HepG2 (cell line): ENCODE data around the gene BRD8. TPM values are rescaled to one million over a fixed set of nuclear protein-coding genes. Genes with fewer than 3 reads are reported as not detected.

Experiments used
- GFI1 ChIP-seq: sonication (generic); formaldehyde crosslinking; IDR thresholded peaks from 2 replicates; pipeline ENCODE4 v1.5.0; 2020; ENCODE audit warnings: missing genetic modification reagents, mild to moderate bottlenecking, borderline replicate concordance
- GTF3A ChIP-seq: sonication (generic); formaldehyde crosslinking; conservative IDR thresholded peaks from 2 replicates; pipeline ENCODE4 v1.4.0; 2020; ENCODE audit warnings: mild to moderate bottlenecking, missing genetic modification reagents
- KIAA2018 ChIP-seq: sonication (generic); formaldehyde crosslinking; IDR thresholded peaks from 2 replicates; pipeline ENCODE4 v1.5.0; 2020; ENCODE audit warnings: mild to moderate bottlenecking, missing genetic modification reagents, borderline replicate concordance
- NCOA1 ChIP-seq: sonication (generic); formaldehyde crosslinking; IDR thresholded peaks from 2 replicates; pipeline ENCODE4 v1.9.0; 2021; ENCODE audit warnings: missing genetic modification reagents
- SP140L ChIP-seq: sonication (generic); formaldehyde crosslinking; IDR thresholded peaks from 2 replicates; pipeline ENCODE4 v1.4.0; 2020; ENCODE audit warnings: missing genetic modification reagents, borderline replicate concordance
- TEAD3 ChIP-seq: optimal IDR thresholded peaks from 2 replicates; pipeline ENCODE3; 2016; ENCODE audit warnings: borderline replicate concordance
- ZNF101 ChIP-seq: sonication (generic); formaldehyde crosslinking; IDR thresholded peaks from 2 replicates; pipeline ENCODE4 v1.4.0; 2020; ENCODE audit warnings: mild to moderate bottlenecking, low read depth, missing genetic modification reagents, borderline replicate concordance
- ZNF224 ChIP-seq: sonication (generic); formaldehyde crosslinking; IDR thresholded peaks from 2 replicates; pipeline ENCODE4 v1.5.0; 2020; ENCODE audit warnings: mild to moderate bottlenecking, missing genetic modification reagents
- ZNF234 ChIP-seq: sonication (generic); formaldehyde crosslinking; conservative IDR thresholded peaks from 2 replicates; pipeline ENCODE4 v1.5.1; 2020; ENCODE audit warnings: mild to moderate bottlenecking, missing genetic modification reagents
- ZNF530 ChIP-seq: sonication (generic); formaldehyde crosslinking; IDR thresholded peaks from 2 replicates; pipeline ENCODE4 v1.5.0; 2020; ENCODE audit warnings: low read depth, mild to moderate bottlenecking, missing genetic modification reagents
- ZNF747 ChIP-seq: sonication (generic); formaldehyde crosslinking; IDR thresholded peaks from 2 replicates; pipeline ENCODE4 v1.8.1; 2023; ENCODE audit warnings: missing genetic modification reagents, mild to moderate bottlenecking, borderline replicate concordance
- ZNF879 ChIP-seq: sonication (generic); formaldehyde crosslinking; IDR thresholded peaks from 2 replicates; pipeline ENCODE4 v1.8.1; 2023; ENCODE audit warnings: missing genetic modification reagents
- polyA plus RNA-seq, 8 experiments: library from polyadenylated mRNA; depleted of rRNA in 3 of 8; stranded (reverse) in 7 of 8; unstranded in 1 of 8; fragments of >200 nt; fragmentation: Illumina TruSeq in 4 of 8; extraction: Trizol in 4 of 8; gene quantifications; 2 replicates each; pipeline versions ENCODE4 v1.2.1 to v1.2.3, GENCODE V29; 2011 to 2016; ENCODE audit warnings: low read depth in 4 of 8, missing spikeins in 1 of 8, mixed read lengths in 1 of 8; ENCODE audit not compliant: insufficient read depth in 1 of 8
- total RNA-seq, 5 experiments: library from RNA; depleted of rRNA; stranded (reverse); fragments of >200 nt; fragmentation: Illumina TruSeq; extraction: Trizol; gene quantifications; 2 replicates each; pipeline ENCODE4 v1.2.3, GENCODE V29; 2016; ENCODE audit warnings: low read depth in 1 of 5

Gene BRD8
- total and polyA plus RNA-seq, 2 of the 13 experiments (the other 11 are each of a cell fraction or from before 2014, with no cell fraction given) = 62.5 to 71.1 TPM

- TF ChIP-seq KIAA2018 (CRISPR knock-in tag) = no peak
- TF ChIP-seq ZNF101 = no peak
- no peak for TF ChIP-seq GFI1 (CRISPR knock-in tag)
- no peak for TF ChIP-seq NCOA1 (CRISPR knock-in tag)
- TF ChIP-seq TEAD3 (CRISPR knock-in tag) = no peak
- no peak for TF ChIP-seq ZNF747
- no peak for TF ChIP-seq SP140L
- no peak for TF ChIP-seq ZNF234 (CRISPR knock-in tag)
- no peak for TF ChIP-seq ZNF879 (CRISPR knock-in tag)
- no peak for TF ChIP-seq ZNF224 (CRISPR knock-in tag)
- TF ChIP-seq GTF3A (CRISPR knock-in tag) = no peak
- no peak for TF ChIP-seq ZNF530 (CRISPR knock-in tag)
- TF ChIP-seq, all 625 proteins: peak for 0
These were observed 36.7 kb downstream of the BRD8 start (continued) for GRCh38 chr5:138141734-138142133.
